Measurements from ENCODE around the gene DGKZ.

The DGKZ gene

DNA sequence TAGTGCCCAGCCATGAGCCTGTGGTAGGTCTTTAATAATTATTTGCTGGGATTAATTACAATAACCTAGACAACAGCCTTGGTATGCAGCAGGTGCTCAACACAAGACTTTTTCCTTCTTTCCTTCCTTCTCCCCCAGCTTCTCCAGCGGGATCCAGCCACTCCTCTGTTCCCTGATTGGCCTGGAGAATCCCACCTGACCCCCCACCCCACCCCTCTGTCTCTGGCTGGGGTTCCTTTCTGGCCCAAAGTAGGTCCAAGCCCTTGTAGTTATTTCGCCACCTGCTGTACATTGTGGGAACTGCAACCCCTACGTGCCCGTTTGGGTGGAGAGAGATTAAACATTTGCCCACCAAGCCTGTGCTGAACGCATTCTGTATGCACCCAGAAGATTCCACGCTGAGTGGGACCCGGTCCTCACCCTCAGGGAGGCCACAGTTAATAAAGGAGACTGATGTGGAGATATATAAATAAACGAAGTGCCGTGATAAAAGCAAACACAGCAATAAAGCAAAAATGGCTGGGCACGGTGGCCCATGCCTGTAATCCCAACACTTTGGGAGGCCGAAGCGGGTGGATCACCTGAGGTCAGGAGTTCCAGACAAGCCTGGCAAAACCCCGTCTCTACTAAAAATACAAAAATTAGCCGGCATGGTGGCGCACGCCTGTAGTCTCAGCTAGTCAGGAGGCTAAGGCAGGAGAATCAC lies 32.1 kb upstream of the DGKZ start:
- DNase-seq: peak; percentile 79 to 88
- no peak for TF ChIP-seq POLR2A (IDR thresholded peaks at IDR 0.05; ENCODE audit: low read length)
- no peak for TF ChIP-seq GATA1 (IDR thresholded peaks at IDR 0.05; ENCODE audit: low read depth, low read length)

DNA sequence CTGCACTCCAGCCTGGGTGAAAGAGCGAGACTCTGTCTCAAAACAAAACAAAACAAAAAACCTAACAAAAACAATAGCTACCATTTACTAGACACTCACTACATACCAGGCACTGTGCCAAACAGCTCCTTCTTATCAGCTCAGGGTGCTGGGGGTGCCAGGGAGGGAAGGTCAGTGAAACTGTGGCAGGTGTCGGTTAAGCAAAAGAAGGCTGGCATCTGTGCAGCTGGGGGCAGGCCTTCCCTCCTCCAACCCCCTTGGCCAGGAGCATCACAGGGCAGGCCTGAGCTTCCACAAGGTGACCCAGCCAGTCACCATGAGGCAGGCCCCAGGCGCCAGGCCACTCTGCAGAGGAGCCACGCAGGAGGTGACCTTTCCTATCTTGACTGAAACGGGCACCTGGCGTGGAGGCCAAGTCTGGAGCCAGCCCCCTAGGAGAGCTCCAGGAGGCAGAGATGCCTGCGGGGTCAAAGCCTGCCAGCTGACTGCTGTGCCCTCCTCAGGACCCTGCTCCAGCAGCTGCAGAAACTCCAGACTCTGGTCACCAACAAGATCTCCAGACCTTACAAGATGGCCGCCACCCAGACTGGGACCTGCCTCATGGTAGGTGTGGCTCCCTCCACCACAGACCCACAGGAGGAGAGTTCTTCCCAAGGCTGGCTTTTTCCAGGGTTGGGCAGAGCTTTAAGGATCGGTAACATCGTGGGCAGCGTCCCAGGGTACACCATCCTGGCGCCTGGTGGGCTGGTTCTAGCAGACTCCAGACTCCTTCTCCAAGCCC lies 31.3 kb upstream of the DGKZ start:
- DNase-seq: peak; percentile 73 to 78
- TF ChIP-seq GATA1 (IDR thresholded peaks at IDR 0.05; ENCODE audit: low read depth, low read length) (no peak), POLR2A (IDR thresholded peaks at IDR 0.05; ENCODE audit: low read length) (no peak)

DNA sequence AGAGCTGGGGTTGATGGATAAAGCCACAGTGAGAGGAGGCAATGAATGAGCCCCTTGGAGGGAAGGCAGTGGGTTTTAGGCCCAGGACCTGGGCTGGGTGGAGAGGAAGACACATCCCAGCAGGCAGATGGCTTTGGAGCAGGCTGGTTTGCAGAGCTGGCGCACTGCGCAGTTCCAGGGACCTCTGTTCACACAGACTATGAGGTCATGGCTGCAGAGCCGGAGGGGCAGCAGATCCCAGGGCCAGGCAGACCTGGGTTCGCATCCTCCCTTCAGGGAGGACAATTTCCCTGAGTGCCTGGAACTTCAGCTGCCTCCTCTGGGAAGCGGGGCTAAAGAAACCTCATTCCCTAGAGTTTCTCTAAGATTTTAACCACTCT lies 28.2 kb upstream of the DGKZ start:
- DNase-seq: no peak
- no peak for TF ChIP-seq GATA1 (IDR thresholded peaks at IDR 0.05; ENCODE audit: low read depth, low read length)
- TF ChIP-seq POLR2A (IDR thresholded peaks at IDR 0.05; ENCODE audit: low read length): no peak

DNA sequence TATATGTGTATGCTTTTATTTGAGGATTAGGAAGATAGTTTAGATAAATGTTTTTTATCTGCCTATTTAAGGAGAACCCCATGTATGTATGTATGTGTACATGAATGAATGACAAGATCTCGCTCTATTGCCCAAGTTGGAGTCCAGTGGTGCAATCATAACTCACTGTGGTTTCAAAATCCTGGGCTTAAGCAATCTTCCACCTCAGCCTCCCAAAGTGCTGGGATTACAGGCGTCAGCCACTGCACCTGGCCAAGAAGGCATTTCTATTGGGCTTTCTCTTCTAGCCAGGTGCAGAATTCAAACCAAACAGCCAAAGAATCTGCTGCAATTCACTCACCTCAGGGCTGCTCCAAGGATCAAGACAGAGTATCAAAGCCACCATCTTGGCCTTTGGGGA lies 25.5 kb upstream of the DGKZ start:
- no peak for TF ChIP-seq GATA1 (IDR thresholded peaks at IDR 0.05; ENCODE audit: low read depth, low read length)
- TF ChIP-seq POLR2A (IDR thresholded peaks at IDR 0.05; ENCODE audit: low read length): no peak
- no peak for DNase-seq

DNA sequence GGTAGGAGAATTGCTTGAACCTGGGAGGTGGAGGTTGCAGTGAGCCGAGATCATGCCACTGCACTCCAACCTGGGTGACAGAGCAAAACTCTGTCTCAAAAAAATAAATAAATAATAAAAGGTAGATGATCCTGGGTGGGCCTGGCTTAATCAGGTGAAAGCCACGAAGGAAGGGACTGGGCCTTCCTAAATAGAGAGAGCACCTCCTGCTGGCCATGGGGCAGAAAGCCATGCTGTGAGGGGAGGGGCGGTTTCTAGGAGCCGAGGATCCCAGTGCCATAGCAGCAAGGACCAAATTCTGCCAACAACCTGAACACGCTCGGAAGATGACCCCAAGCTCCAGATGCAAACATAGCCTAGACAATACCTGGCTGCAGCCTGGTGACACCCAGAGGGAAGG lies 24.5 kb upstream of the DGKZ start:
- TF ChIP-seq POLR2A (IDR thresholded peaks at IDR 0.05; ENCODE audit: low read length): no peak
- no peak for TF ChIP-seq GATA1 (IDR thresholded peaks at IDR 0.05; ENCODE audit: low read depth, low read length)
- DNase-seq: peak; percentile 50 to 63

DNA sequence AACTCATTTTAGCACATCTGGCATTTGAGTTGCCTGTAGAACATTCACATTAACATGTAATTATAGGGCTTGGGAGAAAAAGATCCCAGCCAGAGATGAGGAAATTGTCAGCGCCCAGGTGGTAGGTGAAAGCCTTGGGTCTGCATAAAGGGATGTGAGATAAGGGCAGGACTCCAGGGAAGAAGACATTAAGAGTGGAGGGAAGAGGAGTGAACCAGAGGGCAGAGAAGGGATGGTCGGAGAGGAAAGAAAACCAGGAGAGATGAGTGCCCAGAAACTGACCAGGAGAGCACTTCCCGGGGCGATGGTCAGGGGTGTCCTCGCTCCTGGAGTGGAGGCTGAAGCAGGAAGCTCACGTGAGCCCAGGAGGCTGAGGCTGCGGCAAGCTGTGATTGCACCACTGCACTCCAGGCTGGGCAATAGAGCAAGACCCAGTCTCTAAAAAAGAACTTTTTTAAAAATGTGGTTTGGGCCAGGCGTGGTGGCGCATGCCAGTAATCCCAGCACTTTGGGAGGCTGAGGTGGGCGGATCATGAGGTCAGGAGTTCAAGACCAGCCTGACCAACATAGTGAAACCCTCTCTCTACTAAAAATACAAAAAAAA lies 20.3 kb upstream of the DGKZ start:
- TF ChIP-seq GATA1 (IDR thresholded peaks at IDR 0.05; ENCODE audit: low read depth, low read length) (no peak), POLR2A (IDR thresholded peaks at IDR 0.05; ENCODE audit: low read length) (no peak)
- DNase-seq: no peak

DNA sequence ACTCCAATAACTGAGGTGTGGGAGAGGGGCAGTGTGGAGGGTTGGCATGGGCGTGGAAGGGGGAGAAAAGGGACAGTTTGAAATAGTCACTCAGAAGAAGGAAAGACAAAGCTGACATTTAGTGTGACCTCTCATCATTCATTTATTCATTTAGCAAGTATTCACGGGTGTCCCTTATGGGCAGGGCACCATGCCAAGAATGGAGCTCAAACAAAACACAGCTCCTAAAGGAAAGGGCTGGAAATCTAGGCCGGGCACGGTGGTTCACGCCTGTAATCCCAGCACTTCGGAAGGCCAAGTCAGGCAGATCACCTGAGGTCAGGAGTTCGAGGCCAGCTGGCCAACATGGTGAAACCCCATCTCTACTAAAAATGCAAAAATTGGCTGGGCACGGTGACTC lies 19.4 kb upstream of the DGKZ start:
- TF ChIP-seq GATA1 (IDR thresholded peaks at IDR 0.05; ENCODE audit: low read depth, low read length) (no peak), POLR2A (IDR thresholded peaks at IDR 0.05; ENCODE audit: low read length) (no peak)
- no peak for DNase-seq

DNA sequence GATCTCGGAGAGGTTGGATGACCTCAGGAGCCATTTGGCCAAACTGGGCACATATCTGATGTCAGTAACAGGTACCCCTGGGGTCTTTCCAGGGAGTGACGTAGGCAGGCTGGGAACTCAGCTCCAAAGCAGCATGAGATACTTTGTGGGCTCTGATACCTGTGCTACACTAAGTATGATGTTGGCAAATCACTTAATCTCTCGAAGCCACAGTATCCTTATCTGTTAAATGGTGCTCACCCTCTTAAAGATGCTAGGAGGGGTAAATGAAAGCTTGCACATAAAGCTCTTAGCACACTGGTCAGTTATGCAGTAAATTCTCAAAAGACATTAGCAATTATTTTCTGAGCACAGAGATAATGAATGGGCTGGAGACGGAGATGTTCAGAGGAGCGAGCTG lies 17.1 kb upstream of the DGKZ start:
- TF ChIP-seq GATA1 (IDR thresholded peaks at IDR 0.05; ENCODE audit: low read depth, low read length): no peak
- no peak for TF ChIP-seq POLR2A (IDR thresholded peaks at IDR 0.05; ENCODE audit: low read length)
- DNase-seq: no peak

DNA sequence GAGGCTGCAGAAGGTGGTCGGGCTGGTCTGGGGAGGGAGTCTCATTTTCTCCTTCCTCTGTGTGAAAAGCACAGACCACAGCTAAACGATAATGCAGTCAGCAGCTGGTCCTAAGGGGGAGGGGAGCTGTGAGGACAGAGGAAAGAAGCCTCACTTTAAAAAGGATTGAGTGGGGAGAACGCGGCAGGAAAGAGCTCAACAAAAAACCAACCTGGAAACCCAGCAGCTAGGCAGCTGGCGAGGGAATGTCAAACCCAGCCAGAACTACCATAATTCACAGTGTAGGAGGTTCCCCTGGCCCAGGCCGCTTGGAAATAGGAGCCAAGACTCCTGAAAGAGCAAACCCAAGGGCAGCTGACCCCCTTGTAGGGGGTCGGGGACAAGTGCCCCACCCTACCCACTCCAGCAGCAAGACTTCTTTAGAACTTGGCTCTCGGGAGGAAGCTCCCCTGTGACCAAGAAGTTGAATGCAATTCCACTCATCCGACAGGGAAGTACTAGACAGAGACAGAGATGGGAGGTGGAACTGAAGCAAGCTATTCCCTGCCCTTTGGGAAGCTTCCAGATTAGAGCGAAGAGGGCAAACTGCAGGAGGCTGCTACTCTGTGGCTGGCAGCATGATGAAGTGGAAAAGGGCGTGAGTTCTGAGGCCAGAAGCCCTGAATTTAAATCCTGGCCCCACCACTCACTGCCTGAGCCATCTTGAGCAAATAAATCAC lies 16.5 kb upstream of the DGKZ start:
- no peak for TF ChIP-seq POLR2A (IDR thresholded peaks at IDR 0.05; ENCODE audit: low read length)
- no peak for TF ChIP-seq GATA1 (IDR thresholded peaks at IDR 0.05; ENCODE audit: low read depth, low read length)
- no peak for DNase-seq

DNA sequence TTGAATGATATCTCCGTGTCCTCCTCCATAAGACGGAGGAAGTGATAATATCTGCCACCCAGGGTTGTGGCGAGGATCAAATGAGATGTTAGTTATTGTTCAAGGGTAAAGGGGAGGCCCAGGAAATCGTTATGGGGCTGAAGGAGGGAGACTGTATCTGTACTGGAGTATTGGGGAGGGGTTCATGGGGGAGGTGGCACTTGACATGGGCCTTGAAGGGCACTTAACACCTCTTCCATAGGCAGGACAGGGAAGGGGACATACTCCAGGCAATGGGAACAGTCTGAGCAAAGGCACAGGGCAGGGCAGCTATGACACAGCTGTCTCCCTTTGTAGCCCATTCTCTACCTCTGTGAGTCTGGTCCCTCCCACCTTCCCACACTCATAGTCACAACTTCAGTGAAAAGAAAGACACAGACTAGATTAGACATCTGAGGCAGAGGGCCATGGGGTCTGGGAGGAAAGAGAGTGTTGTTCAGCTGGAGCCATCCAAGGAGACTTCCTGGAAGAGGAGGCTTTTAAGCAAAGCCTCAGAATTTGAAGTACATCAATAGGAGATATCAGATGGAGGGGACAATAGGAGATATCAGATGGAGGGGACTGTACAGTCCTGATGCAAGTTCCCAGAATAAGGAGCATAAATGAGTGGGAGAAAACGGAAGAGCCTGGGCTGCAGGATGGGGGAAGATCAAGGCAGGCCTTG lies 15.8 kb upstream of the DGKZ start:
- no peak for TF ChIP-seq GATA1 (IDR thresholded peaks at IDR 0.05; ENCODE audit: low read depth, low read length)
- no peak for TF ChIP-seq POLR2A (IDR thresholded peaks at IDR 0.05; ENCODE audit: low read length)
- no peak for DNase-seq

DNA sequence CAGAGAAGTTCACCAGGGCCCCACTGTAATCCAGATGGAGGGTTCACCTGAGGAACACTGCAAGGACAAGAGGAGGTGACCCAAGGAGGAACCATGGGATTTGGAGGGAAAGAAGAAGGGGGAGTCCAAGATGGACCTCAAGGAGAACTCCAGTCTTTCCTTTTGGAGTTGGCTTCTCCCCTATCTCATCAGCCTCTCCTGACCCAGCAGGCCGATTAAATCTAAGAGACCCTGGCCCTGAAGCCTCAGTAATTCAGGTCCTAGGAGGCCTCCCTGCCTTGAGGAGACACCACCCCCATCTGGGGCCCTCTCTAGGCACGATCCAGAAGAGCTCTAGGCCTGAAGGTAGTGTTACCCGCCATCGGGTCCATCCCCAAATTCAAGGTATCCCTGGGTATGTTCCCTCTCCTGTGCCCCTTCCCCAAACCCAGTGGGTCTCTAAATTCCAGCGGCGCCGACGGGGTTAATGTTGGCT lies 15.1 kb upstream of the DGKZ start:
- DNase-seq: no peak
- no peak for TF ChIP-seq POLR2A (IDR thresholded peaks at IDR 0.05; ENCODE audit: low read length)
- no peak for TF ChIP-seq GATA1 (IDR thresholded peaks at IDR 0.05; ENCODE audit: low read depth, low read length)

DNA sequence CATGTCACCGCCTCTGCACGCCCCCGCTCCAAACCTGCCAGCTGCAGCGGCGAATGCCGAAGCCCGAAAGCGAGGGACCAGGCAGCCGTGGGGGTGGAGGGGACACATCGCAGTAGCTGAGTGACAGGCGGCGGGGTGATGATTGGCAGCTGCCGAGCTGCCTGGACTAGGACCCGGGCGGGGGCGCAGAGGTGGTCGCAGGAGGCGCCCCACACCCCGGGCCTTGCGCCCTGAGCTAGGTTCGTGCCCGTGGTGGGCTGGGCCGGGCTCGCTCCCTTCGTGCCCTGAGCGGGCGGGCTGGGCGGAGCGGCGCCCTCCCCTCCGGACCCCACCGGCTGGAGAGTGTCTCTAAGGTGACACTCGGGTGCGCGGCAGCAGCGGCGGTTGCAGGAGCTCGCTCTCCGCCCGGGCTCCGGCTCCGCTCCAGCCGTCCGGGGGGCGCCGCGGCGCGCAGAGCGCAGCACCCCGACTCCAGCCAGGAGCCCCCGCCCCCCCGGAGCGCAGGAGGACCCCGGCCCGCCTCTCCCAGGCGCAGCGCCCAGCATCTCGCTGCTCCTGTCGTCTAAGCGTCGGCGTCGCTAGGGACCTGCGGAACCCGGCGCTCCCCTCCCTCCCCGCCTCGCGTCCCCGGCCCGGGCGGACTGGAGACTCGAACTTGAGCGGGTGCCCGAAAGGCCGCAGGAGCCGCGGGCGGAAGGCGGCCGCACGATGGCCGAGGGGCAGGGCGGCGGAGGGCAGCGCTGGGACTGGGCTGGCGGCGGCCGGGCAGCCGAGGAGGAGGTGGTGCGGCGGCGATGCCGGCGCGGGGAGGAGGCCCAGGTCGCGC lies 14.5 kb upstream of the DGKZ start:
- no peak for TF ChIP-seq GATA1 (IDR thresholded peaks at IDR 0.05; ENCODE audit: low read depth, low read length)
- no peak for TF ChIP-seq POLR2A (IDR thresholded peaks at IDR 0.05; ENCODE audit: low read length)

More for the DNA sequence above, 14.5 kb upstream of the DGKZ start:
- DNase-seq: no peak
